Raji (cell line): Measurements from ENCODE around the gene CAVIN1.

Experiments
- POLR2A ChIP-seq: IDR thresholded peaks from 2 replicates; pipeline ENCODE4 v1.6.1; 2011; ENCODE audit warnings: low read depth, low read length, control low read depth; ENCODE audit not compliant: insufficient read depth

The CAVIN1 gene

DNA sequence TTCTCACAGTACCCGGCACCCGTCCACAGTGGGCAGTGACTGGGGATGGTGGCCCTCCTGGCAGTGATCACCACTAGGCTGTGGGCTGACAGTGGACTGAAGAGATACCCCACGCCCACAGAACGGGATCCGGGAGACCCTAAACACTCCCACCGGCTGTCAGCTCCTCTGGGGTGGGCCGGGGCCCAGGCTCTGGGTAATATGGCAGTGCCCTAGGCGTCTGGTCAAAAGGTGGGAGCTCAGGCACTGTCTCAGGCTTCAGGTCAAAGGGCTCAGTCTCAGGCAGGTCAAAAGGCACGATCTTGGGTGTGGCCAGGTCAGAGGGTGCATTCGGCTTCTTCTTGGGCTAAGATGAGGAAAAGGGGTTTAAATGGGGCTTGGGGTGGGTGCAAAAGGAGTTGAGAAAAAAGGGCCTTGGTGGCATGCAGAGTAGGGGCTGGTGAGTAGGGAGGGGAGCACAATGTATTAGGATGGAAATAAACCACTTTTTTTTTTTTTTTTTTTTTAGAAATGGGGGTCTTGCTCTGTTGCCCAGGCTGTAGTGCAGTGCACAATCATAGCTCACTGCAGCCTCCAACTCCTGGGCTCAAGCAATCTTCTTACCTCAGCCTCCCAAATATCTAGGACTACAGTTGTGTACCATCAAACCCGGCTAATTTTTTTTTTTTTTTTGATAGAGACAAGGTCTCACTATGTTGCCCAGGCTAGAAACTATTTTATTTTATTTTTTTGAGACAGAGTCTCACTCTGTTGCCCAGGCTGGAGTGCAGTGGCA lies 11.0 kb downstream of the CAVIN1 start:
- no peak for TF ChIP-seq POLR2A

GRCh38 chr17:42411361-42411760 lies 11.7 kb downstream of the CAVIN1 start:
- no peak for TF ChIP-seq POLR2A

- TF ChIP-seq POLR2A: no peak
Measured at GRCh38 chr17:42410319-42410685, 12.8 kb downstream of the CAVIN1 start.

- no peak for TF ChIP-seq POLR2A
Measured at GRCh38 chr17:42409523-42410318, 13.3 kb downstream of the CAVIN1 start.

- no peak for TF ChIP-seq POLR2A
Measured at GRCh38 chr17:42408061-42408460, 15.0 kb downstream of the CAVIN1 start.

DNA sequence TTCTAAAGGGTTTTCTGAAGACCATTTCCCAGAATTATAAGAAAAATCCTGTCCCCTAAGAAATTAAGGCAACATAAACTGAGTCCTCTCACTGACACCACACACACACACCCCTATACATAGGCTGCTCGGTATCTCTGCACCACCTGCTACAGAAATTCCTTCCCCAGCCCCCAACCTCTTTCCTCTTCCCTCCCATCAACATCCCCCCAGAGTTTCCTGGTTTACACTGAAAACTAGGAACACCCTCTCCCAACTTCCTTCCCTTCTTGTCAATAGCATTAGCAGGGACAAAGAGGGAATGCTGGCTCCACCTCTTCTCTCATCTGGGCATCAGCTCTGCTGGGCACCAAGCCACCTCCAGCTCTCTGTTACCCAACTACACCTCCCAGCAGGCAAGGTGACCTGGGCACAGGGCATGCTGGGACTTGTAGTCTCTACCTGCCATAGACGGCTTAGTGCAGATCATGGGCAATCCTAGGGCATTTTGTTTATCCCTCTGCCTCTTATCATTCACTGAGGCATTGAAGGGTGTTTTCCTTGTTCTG lies 15.7 kb downstream of the CAVIN1 start:
- no peak for TF ChIP-seq POLR2A

GRCh38 chr17:42406615-42407288 lies 16.3 kb downstream of the CAVIN1 start:
- no peak for TF ChIP-seq POLR2A

DNA sequence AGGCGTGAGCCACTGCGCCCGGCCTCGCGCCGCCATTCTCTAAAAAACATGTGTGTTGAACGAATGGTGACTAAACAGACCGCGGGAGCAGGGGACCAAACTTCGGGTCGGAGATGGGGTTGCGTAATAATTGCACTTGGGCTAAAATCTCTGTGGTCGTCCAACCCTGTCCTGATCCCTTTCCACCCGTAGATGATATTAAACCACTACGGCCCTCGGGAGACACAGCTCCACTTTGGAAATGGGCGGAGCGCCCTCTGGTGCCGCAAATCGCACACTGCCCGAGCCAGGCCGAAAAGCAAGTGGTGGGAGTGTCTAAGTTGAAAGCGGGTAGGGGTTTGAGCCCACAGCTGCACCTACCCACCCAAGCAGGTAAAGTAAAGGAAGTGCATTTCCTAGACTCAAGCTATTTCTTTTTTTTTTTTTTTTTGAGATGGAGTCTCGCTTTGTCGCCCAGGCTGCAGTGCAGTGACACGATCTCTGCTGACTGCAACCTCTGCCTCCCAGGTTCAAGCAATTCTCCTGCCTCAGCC lies 17.0 kb downstream of the CAVIN1 start:
- TF ChIP-seq POLR2A: no peak

DNA sequence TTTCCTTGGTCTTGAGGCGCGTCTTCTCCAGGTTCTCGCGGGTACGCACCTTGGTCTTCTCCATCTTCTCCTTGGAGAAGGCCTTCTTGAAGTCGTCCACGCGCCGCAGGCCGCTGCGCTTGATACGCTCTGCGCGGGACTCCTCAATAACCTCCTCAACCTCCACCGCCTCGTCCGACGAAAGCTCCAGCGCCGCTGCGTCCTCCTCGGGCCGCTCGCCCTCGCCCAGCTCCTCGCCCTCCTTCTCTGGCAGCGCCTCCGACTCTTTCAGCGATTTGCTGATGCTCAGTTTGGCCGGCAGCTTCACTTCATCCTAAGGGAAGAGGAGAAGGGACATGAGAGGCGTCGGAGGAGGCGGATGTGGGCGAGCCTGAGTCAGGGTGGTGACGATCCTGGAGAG lies 18.0 kb downstream of the CAVIN1 start:
- no peak for TF ChIP-seq POLR2A

GRCh38 chr17:42404326-42405055 lies 18.6 kb downstream of the CAVIN1 start:
- TF ChIP-seq POLR2A: no peak

DNA sequence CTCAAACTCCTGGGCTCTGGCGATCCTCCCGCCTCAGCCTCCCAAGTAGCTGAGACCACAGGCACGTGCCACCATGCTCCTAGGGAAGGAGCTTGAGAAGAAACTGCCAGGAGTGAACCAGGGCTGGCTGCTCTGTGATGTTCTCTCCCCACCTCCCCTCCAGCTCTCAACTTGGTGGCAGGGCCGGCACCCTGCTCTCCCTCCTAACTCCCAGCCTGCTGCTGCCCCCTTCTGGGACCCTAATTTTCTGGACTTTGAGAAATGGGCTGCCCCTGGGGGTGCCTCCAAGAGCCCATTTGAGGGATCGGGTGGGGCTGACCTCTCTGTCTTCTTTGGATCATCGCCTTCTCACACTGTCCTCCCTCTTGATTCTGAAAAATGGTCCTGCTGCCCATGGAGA lies 19.9 kb downstream of the CAVIN1 start:
- no peak for TF ChIP-seq POLR2A

GRCh38 chr17:42402117-42402516 lies 20.9 kb downstream of the CAVIN1 start:
- no peak for TF ChIP-seq POLR2A

DNA sequence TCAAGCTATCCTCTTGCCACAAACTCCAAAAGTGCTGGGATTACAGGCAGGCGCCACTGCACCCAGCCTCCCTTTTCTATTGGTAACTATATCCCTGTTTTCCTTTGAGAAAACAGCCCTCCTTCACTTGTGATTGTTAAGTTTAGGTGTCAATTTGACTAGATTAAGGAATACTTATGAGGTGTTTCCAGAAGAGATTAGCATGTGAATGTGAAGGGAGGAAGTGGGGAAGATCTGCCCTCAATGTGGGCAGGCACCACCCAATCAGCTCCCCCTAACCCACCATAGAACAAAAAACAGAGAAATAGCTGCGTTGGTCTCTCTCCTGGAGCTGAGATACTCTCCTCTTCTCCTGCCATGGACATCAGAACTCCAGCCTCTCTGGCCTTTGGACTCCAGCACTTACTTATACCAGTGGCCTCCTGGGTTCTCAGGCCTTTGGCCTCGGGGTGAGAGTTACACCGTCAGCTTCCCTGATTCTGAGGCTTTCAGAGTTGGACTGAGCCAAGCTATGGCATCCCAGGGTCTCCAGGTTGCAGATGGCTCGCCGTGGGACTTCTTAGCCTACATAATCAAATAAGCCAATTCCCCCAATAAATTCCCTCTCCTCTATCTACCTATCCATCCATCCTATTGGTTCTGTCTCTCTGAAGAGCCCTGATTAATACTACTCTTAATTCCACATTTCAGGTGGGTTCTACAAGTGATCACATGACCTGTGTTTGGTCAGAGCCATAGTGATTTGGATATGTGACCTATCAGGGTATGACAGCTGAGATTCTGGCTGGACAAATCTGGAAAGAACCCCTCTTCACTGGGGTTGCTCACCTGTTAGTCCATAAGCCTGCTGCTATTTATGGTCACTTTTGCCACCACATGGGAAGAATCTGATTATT lies 22.9 kb downstream of the CAVIN1 start:
- TF ChIP-seq POLR2A: no peak

GRCh38 chr17:42399121-42399520 lies 23.9 kb downstream of the CAVIN1 start:
- TF ChIP-seq POLR2A: no peak
